ENCODE data around the gene ADAMTSL1.

Gene ADAMTSL1

GRCh38 chr9:18606846-18607245 lies 132.9 kb downstream of the ADAMTSL1 start:
- no peaks in the 10 kb centered on the region for H3K9me3 ChIP-seq (ENCODE audit: control insufficient read depth, insufficient read depth, low read length)
- no peaks in the 10 kb centered on the region for H3K36me3 ChIP-seq (ENCODE audit: insufficient read depth, low read length)
- peaks cover 15% of the 10 kb centered on the region for H3K4me1 ChIP-seq (ENCODE audit: insufficient read depth, low read length)

GRCh38 chr9:18608371-18608770 lies 134.4 kb downstream of the ADAMTSL1 start:
- Histone ChIP-seq H3K4me1 (ENCODE audit: insufficient read depth, low read length) (peaks cover 15% of the 10 kb centered on the region), H3K9ac (ENCODE audit: low read depth, low read length) (no peak overlapping the region), H3K36me3 (ENCODE audit: insufficient read depth, low read length) (no peaks in the 10 kb centered on the region), H3K9me3 (ENCODE audit: control insufficient read depth, insufficient read depth, low read length) (no peaks in the 10 kb centered on the region)

More at GRCh38 chr9:18606846-18607245, 132.9 kb downstream of the ADAMTSL1 start:
- H3K9ac ChIP-seq (ENCODE audit: low read depth, low read length) = no peak overlapping the region

GRCh38 chr9:18610956-18611355 lies 137.0 kb downstream of the ADAMTSL1 start:
- H3K36me3 ChIP-seq (ENCODE audit: insufficient read depth, low read length) = no peaks in the 10 kb centered on the region
- H3K9me3 ChIP-seq (ENCODE audit: control insufficient read depth, insufficient read depth, low read length) = no peaks in the 10 kb centered on the region
- peaks cover 11% of the 10 kb centered on the region; the same call in 1 of the 2 replicates for H3K4me1 ChIP-seq (ENCODE audit: insufficient read depth, low read length)
- H3K9ac ChIP-seq (ENCODE audit: low read depth, low read length) = no peak overlapping the region

GRCh38 chr9:18611971-18612370 lies 138.0 kb downstream of the ADAMTSL1 start:
- no peaks in the 10 kb centered on the region for H3K36me3 ChIP-seq (ENCODE audit: insufficient read depth, low read length)
- H3K9ac ChIP-seq (ENCODE audit: low read depth, low read length) = no peak overlapping the region
- H3K4me1 ChIP-seq (ENCODE audit: insufficient read depth, low read length) = 0 out of 2 replicates have a peak, but pooled peaks cover 2% of the 10 kb centered on the region
- no peaks in the 10 kb centered on the region for H3K9me3 ChIP-seq (ENCODE audit: control insufficient read depth, insufficient read depth, low read length)

- Histone ChIP-seq H3K36me3 (ENCODE audit: insufficient read depth, low read length) (no peaks in the 10 kb centered on the region), H3K4me1 (ENCODE audit: insufficient read depth, low read length) (no peaks in the 10 kb centered on the region), H3K9me3 (ENCODE audit: control insufficient read depth, insufficient read depth, low read length) (no peaks in the 10 kb centered on the region), H3K9ac (ENCODE audit: low read depth, low read length) (no peak overlapping the region)
Observed at GRCh38 chr9:18614116-18614515, 140.2 kb downstream of the ADAMTSL1 start.

GRCh38 chr9:18614651-18615050 lies 140.7 kb downstream of the ADAMTSL1 start:
- Histone ChIP-seq H3K4me1 (ENCODE audit: insufficient read depth, low read length) (no peaks in the 10 kb centered on the region), H3K9ac (ENCODE audit: low read depth, low read length) (no peak overlapping the region), H3K9me3 (ENCODE audit: control insufficient read depth, insufficient read depth, low read length) (no peaks in the 10 kb centered on the region), H3K36me3 (ENCODE audit: insufficient read depth, low read length) (no peaks in the 10 kb centered on the region)

GRCh38 chr9:18616976-18617375 lies 143.0 kb downstream of the ADAMTSL1 start:
- Histone ChIP-seq H3K9ac (ENCODE audit: low read depth, low read length) (no peak overlapping the region), H3K4me1 (ENCODE audit: insufficient read depth, low read length) (no peaks in the 10 kb centered on the region), H3K9me3 (ENCODE audit: control insufficient read depth, insufficient read depth, low read length) (no peaks in the 10 kb centered on the region), H3K36me3 (ENCODE audit: insufficient read depth, low read length) (no peaks in the 10 kb centered on the region)

GRCh38 chr9:18617759-18618158 lies 143.8 kb downstream of the ADAMTSL1 start:
- Histone ChIP-seq H3K4me1 (ENCODE audit: insufficient read depth, low read length) (no peaks in the 10 kb centered on the region), H3K9ac (ENCODE audit: low read depth, low read length) (no peak overlapping the region), H3K36me3 (ENCODE audit: insufficient read depth, low read length) (no peaks in the 10 kb centered on the region), H3K9me3 (ENCODE audit: control insufficient read depth, insufficient read depth, low read length) (no peaks in the 10 kb centered on the region)

- H3K36me3 ChIP-seq (ENCODE audit: insufficient read depth, low read length) = no peaks in the 10 kb centered on the region
- no peaks in the 10 kb centered on the region for H3K9me3 ChIP-seq (ENCODE audit: control insufficient read depth, insufficient read depth, low read length)
- no peaks in the 10 kb centered on the region for H3K4me1 ChIP-seq (ENCODE audit: insufficient read depth, low read length)
- H3K9ac ChIP-seq (ENCODE audit: low read depth, low read length) = no peak overlapping the region
Observed at GRCh38 chr9:18618862-18619261, 144.9 kb downstream of the ADAMTSL1 start.

GRCh38 chr9:18622186-18622836 lies 148.4 kb downstream of the ADAMTSL1 start:
- Histone ChIP-seq H3K9ac (ENCODE audit: low read depth, low read length) (no peak overlapping the region), H3K36me3 (ENCODE audit: insufficient read depth, low read length) (no peaks in the 10 kb centered on the region), H3K9me3 (ENCODE audit: control insufficient read depth, insufficient read depth, low read length) (no peaks in the 10 kb centered on the region), H3K4me1 (ENCODE audit: insufficient read depth, low read length) (no peaks in the 10 kb centered on the region)

GRCh38 chr9:18623221-18624079 lies 149.5 kb downstream of the ADAMTSL1 start:
- Histone ChIP-seq H3K9ac (ENCODE audit: low read depth, low read length) (no peak overlapping the region), H3K9me3 (ENCODE audit: control insufficient read depth, insufficient read depth, low read length) (no peaks in the 10 kb centered on the region; the same call in 1 of the 2 replicates), H3K36me3 (ENCODE audit: insufficient read depth, low read length) (no peaks in the 10 kb centered on the region), H3K4me1 (ENCODE audit: insufficient read depth, low read length) (no peaks in the 10 kb centered on the region)

- no peaks in the 10 kb centered on the region for H3K36me3 ChIP-seq (ENCODE audit: insufficient read depth, low read length)
- no peak overlapping the region for H3K9ac ChIP-seq (ENCODE audit: low read depth, low read length)
- no peaks in the 10 kb centered on the region for H3K4me1 ChIP-seq (ENCODE audit: insufficient read depth, low read length)
- no peaks in the 10 kb centered on the region; the same call in 1 of the 2 replicates for H3K9me3 ChIP-seq (ENCODE audit: control insufficient read depth, insufficient read depth, low read length)
Observed at GRCh38 chr9:18626046-18626698, 152.2 kb downstream of the ADAMTSL1 start.

- Histone ChIP-seq H3K9me3 (ENCODE audit: control insufficient read depth, insufficient read depth, low read length) (no peaks in the 10 kb centered on the region; the same call in 1 of the 2 replicates), H3K4me1 (ENCODE audit: insufficient read depth, low read length) (no peaks in the 10 kb centered on the region), H3K9ac (ENCODE audit: low read depth, low read length) (no peak overlapping the region), H3K36me3 (ENCODE audit: insufficient read depth, low read length) (no peaks in the 10 kb centered on the region)
Observed at GRCh38 chr9:18629136-18629535, 155.2 kb downstream of the ADAMTSL1 start.

GRCh38 chr9:18632632-18633403 lies 158.9 kb downstream of the ADAMTSL1 start:
- Histone ChIP-seq H3K36me3 (ENCODE audit: insufficient read depth, low read length) (no peaks in the 10 kb centered on the region), H3K4me1 (ENCODE audit: insufficient read depth, low read length) (no peaks in the 10 kb centered on the region), H3K9ac (ENCODE audit: low read depth, low read length) (no peak overlapping the region), H3K9me3 (ENCODE audit: control insufficient read depth, insufficient read depth, low read length) (no peaks in the 10 kb centered on the region; the same call in 1 of the 2 replicates)
